Epithelial cell of proximal tubule (primary cell): ENCODE results near the gene VSTM4. TPM values are rescaled to one million over a fixed set of nuclear protein-coding genes. Genes with fewer than 3 reads are reported as not detected.

ENCODE experiments used
- DNase-seq: peaks from one replicate; pipeline ENCODE4 v3.0.0-alpha.2; 2011; ENCODE audit warnings: low read depth
- H3K4me3 ChIP-seq: 2 replicates; pipeline ENCODE4 v1.5.1; 2011; ENCODE audit warnings: low read depth, mild to moderate bottlenecking, low read length
- total RNA-seq: library from RNA; depleted of rRNA; stranded (reverse); fragments of >200 nt; gene quantifications from 2 replicates; pipeline ENCODE4 v1.2.3, GENCODE V29; 2015
- TF ChIP-seq, protein P1 (sequence below): conservative IDR thresholded peaks from 2 replicates; pipeline ENCODE4 v1.5.1; 2012; ENCODE audit warnings: low read depth, mild to moderate bottlenecking, low read length

Gene VSTM4
- total RNA-seq, 1 donor from 2014 or later: 0.40 TPM

DNA sequence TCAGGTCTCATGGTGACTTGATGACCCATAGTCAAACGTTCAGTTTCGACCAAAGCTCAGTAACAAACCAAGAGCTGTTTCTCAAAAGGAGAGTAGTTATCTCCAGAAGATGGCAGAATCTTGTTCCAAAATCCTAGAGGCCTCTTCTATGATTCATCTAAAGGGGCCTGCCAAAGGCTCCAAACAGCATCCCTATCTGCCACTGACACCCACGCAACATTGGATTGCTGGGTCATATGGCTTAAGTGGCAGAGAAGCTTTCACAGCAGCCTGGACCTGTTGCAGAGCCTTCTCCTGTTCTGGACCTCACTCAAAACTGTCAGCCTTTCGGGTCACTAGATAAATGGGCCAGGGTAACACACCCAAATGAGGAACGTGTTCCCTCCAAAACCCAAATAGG lies 121.7 kb downstream of the VSTM4 start:
- H3K4me3 ChIP-seq: no peak overlapping the region
- no peak for DNase-seq
- TF ChIP-seq, protein P1, sequence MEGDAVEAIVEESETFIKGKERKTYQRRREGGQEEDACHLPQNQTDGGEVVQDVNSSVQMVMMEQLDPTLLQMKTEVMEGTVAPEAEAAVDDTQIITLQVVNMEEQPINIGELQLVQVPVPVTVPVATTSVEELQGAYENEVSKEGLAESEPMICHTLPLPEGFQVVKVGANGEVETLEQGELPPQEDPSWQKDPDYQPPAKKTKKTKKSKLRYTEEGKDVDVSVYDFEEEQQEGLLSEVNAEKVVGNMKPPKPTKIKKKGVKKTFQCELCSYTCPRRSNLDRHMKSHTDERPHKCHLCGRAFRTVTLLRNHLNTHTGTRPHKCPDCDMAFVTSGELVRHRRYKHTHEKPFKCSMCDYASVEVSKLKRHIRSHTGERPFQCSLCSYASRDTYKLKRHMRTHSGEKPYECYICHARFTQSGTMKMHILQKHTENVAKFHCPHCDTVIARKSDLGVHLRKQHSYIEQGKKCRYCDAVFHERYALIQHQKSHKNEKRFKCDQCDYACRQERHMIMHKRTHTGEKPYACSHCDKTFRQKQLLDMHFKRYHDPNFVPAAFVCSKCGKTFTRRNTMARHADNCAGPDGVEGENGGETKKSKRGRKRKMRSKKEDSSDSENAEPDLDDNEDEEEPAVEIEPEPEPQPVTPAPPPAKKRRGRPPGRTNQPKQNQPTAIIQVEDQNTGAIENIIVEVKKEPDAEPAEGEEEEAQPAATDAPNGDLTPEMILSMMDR: no peak

DNA sequence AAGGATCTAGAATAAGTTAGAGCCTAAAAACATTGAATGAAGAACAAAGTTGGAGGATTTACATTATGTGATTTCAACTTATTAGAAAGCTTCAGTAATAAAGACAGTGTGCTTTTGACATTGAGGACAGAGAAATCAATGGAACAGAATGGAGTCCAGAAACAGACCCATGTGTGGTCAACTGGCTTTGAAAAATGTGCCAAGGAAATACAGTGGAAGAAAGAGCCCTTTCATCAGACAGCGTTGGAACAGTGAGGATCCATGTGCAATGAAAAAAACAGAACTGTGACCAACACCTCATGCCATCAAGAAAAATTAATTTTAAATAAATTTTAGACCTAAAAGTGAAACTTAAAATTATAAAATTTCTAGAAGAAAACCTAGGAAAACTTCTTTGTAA lies 125.1 kb downstream of the VSTM4 start:
- no peak for DNase-seq
- H3K4me3 ChIP-seq: no peak overlapping the region
- TF ChIP-seq, protein P1: no peak

DNA sequence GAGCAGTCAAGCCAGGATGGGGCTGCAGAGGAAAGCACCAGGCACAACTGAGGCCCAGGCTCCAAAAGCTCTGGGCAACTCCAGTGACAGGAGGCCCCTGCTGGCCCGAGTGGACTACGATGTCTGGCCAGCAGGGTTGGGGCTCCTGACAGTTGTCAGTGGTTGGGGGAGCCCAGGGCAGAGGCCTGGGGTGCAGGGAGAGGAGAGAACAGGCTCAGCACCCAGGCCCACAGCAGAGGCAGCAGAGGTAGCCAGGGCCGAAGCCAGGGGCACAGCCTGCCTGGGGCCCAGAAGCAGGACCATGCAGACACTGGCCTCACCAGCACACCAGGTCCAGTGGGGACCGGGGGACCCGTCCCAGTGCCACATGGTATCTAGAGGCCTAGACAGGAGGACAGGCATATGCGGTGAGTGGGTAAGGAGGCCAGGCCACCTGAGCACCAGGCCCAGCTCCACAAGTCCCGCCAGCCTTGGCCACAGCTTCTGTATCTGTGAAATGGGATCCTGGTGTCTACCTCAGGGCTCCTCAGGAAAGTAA lies 129.6 kb downstream of the VSTM4 start:
- no peak overlapping the region for H3K4me3 ChIP-seq
- no peak for DNase-seq
- TF ChIP-seq, protein P1: no peak

DNA sequence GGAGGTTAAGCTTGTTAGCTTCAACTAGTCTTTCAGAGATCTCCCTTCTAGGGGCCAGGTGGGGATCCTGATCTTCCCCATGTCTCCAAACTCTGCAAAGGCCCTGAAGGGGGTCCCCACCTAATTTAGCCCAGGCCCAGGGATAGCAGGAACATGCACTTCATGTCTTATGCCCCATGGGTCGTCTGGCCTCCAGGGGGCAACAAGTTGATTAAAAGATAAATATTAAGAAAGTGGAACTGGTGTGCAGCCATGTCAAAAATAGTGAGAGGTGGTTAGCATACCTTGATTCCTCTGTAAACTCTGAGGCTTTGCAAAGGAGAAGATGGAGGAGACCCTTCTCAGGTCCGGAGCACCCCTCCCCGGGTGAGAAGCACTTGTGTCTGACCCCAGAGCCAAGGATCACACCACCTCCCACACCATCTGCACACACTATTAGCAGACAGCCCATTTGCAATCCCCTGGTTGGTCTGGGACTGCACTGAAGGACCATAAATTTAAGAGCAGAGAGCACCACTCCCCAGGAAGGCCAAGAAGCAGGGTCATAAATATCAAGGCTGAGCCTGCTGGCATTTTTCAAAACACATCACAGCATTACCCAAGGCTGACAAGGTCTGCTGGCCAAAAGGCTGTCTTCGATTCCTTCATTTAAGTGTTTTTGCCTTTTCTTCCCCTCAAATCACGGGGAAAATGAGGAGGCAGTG lies 131.5 kb downstream of the VSTM4 start:
- H3K4me3 ChIP-seq: no peak overlapping the region
- TF ChIP-seq, protein P1: no peak

DNA sequence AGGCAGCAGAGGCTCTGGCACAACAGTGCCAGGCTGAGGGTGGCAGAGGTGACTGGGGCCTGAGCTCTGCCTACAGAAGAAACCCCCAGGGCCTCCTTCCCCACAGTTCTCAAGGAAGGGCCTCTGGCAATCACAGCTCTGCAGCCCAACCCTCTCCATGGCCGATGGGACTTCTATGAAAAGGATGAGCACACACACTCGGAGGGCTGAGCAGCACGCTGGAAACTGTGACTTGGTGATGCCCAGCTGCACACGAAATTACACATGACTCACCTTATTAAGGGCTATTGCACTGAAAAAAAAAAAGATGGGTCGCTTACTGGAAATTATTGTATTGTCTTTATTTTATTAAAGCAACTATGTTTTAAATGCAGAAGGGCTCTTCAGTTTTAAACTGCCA lies 132.7 kb downstream of the VSTM4 start:
- no peak overlapping the region for H3K4me3 ChIP-seq
- TF ChIP-seq, protein P1: no peak
- DNase-seq: no peak

More for the DNA sequence above, 131.5 kb downstream of the VSTM4 start:
- DNase-seq: no peak

DNA sequence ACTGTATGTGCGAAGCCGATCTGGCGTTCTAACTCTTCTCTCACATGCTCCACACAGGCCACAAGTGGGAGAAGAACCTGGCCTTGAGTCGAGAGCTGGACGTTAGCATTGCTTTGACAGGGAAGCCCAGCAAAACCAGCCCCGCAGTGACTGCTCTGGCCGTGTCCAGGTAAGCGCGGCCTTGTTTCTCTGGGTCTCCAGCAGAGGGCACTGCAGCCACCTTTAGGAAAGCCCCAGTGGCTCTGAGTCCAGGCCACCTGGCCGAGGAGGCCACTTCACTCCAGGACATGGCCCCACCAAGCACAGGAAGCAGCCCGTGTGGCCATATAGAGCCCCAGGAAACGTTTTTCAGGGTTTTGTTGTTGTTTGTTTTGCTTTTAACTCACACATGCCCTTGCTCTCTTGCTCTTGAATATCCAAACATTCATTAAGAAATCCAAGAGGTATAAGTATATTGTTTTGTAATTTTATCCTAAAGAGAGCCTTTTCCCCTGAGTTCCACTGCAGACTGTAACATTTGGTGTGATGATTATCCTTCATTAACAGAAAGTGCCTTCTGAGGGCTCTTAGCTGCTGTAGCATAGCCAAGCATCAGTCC lies 133.9 kb downstream of the VSTM4 start:
- TF ChIP-seq, protein P1: peak; percentile 94
- DNase-seq: no peak
- H3K4me3 ChIP-seq: no peak overlapping the region
